Measurements from ENCODE around the gene PTPN21.

DNA sequence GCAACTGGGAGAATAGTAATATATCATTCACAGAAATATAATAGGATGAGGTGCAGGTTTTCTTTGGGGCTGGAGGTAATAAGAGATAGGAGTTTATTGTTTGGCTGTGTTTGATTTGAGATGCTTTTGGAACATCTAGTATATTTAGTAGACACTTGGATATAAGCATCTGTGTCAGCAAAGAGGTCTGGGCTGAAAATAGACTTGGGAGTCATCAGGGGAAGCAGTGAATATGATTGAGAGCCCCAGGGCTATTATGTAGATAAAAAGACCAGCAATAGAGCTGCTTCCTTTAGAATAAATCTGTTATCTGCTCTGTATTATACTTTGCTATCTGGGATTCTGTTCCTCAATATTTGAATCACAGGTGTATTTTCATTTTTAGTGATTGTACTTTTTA lies 132.8 kb downstream of the PTPN21 start:
- TF ChIP-seq CTCF (IDR thresholded peaks at IDR 0.05), result no peak
- TF ChIP-seq POLR2A (IDR thresholded peaks at IDR 0.05), result no peak

Measured in right lobe of liver (tissue), 4 donors.